Kidney (tissue), 14 donors: Measurements from ENCODE around the gene MIX23. TPM values are rescaled to one million over a fixed set of nuclear protein-coding genes. Genes with fewer than 3 reads are reported as not detected.

Experiments
- DNase-seq, 5 donors: peaks; one replicate each; pipeline ENCODE4 v3.0.0-alpha.2; 2013 to 2020
- FAIRE-seq: peaks from 2 replicates; lab custom pipeline; 2012; peaks lifted over from hg19 to GRCh38; lab: Jason Lieb, UNC
- H3K27ac ChIP-seq, 2 donors: one replicate each; pipeline ENCODE4 v1.7.0; 2013; ENCODE audit warnings: low read depth in 2 of 2, low read length in 2 of 2, inconsistent platforms in 1 of 2
- H3K27me3 ChIP-seq: one replicate; pipeline ENCODE4 v1.7.1; 2013; ENCODE audit warnings: low read length, inconsistent platforms; ENCODE audit not compliant: control insufficient read depth, insufficient read depth
- H3K36me3 ChIP-seq, 3 donors: one replicate each; pipeline versions ENCODE4 v1.7.0 to v1.7.1; 2013; ENCODE audit warnings: low read length in 3 of 3, control low read depth in 1 of 3, inconsistent platforms in 1 of 3; ENCODE audit not compliant: insufficient read depth in 3 of 3, control insufficient read depth in 2 of 3
- H3K4me1 ChIP-seq, 3 donors: one replicate each; pipeline versions ENCODE4 v1.7.0 to v1.7.1; 2013; ENCODE audit warnings: low read length in 3 of 3, inconsistent platforms in 1 of 3, low read depth in 1 of 3; ENCODE audit not compliant: control insufficient read depth in 2 of 3, insufficient read depth in 2 of 3
- H3K4me3 ChIP-seq, 3 donors: one replicate each; pipeline versions ENCODE4 v1.7.0 to v1.8.1; 2013; ENCODE audit warnings: low read length in 3 of 3, control low read depth in 1 of 3, inconsistent platforms in 1 of 3
- H3K9ac ChIP-seq, 3 donors: one replicate each; pipeline versions ENCODE4 v1.7.0 to v1.7.1; 2013; ENCODE audit warnings: low read length in 3 of 3, control low read depth in 1 of 3, inconsistent platforms in 1 of 3
- H3K9me3 ChIP-seq, 3 donors: one replicate each; pipeline versions ENCODE4 v1.7.0 to v1.7.1; 2013; ENCODE audit warnings: low read length in 3 of 3, control low read depth in 1 of 3, inconsistent platforms in 1 of 3; ENCODE audit not compliant: control insufficient read depth in 2 of 3, insufficient read depth in 1 of 3
- intact Hi-C: fragments of 100-400 bp; cut with DNase I; formaldehyde crosslinking; loops from one replicate; pipeline ENCODE4 v1.11.1; 2022
- polyA plus RNA-seq: library from polyadenylated mRNA; stranded (reverse); fragments of 350-450 nt; fragmentation: Illumina TruSeq; extraction: RNeasy Lipid Tissue Mini Kit (QIAGEN cat#74804); gene quantifications from one replicate; pipeline ENCODE4 v1.2.3, GENCODE V29; 2014; ENCODE audit warnings: low read depth, low replicate concordance; ENCODE audit not compliant: insufficient read depth
- total RNA-seq: library from RNA; stranded (reverse); fragmentation: NEBNext Ultra II Directional; extraction: Animal tissue kit (Norgen Biotek cat#: 25700); gene quantifications from one replicate; pipeline ENCODE4 v1.2.1, GENCODE V29; 2021
- TF ChIP-seq, protein P1 (sequence below): IDR thresholded peaks from 3 replicates; pipeline ENCODE4 v1.5.1; 2012; ENCODE audit warnings: mild to moderate bottlenecking, moderate library complexity, borderline replicate concordance; ENCODE audit not compliant: insufficient read depth; ENCODE audit errors: extremely low read depth
- donor health status: control.
- donor health status: control.
- donor health status: control.
- donor health status: control.
- donor health status: control.
- donor health status: DM: yes; HTN: yes; CAD: no.
- donor health status: Normal renal cell carcinoma (clear cell type).

Gene MIX23
- total and polyA plus RNA-seq, 2 donors from 2014 or later, result 27.9 to 84.0 TPM

DNA sequence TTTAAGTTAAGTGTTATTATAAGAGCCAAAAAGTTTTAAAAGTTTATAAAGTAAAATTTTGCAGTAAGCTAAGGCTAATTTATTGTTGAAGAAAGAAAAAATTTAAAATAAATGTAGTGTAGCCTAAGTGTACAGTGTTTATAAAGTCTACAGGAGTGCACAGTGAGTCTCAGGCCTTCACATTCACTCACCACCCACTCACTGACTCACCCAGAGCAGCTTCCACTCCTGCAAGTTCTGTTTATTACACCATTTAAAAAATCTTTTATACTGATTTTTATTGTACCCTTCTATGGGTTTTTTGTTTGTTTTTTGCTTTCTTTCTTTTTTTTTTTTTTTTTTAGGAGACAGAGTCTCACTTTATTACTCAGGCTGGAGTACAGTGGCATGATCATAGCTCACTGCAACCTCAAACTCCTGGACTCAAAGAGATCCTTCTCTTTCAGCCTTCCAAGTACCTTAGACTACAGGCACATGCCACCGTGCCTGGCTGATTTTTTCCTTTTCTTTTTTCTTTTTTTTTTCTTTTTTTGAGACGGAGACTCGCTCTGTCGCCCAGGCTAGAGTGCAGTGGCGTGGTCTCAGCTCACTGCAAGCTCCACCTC, 32.1 kb downstream of the MIX23 start:
- Histone ChIP-seq H3K4me1 (no peaks in the 10 kb centered on the region), H3K9ac (no peak overlapping the region), H3K27me3 (no peaks in the 10 kb centered on the region), H3K9me3 (no peaks in the 10 kb centered on the region), H3K4me3 (no peak overlapping the region), H3K27ac (no peak overlapping the region), H3K36me3 (no peaks in the 10 kb centered on the region)
- TF ChIP-seq, protein P1, sequence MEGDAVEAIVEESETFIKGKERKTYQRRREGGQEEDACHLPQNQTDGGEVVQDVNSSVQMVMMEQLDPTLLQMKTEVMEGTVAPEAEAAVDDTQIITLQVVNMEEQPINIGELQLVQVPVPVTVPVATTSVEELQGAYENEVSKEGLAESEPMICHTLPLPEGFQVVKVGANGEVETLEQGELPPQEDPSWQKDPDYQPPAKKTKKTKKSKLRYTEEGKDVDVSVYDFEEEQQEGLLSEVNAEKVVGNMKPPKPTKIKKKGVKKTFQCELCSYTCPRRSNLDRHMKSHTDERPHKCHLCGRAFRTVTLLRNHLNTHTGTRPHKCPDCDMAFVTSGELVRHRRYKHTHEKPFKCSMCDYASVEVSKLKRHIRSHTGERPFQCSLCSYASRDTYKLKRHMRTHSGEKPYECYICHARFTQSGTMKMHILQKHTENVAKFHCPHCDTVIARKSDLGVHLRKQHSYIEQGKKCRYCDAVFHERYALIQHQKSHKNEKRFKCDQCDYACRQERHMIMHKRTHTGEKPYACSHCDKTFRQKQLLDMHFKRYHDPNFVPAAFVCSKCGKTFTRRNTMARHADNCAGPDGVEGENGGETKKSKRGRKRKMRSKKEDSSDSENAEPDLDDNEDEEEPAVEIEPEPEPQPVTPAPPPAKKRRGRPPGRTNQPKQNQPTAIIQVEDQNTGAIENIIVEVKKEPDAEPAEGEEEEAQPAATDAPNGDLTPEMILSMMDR, result no peak
- intact Hi-C loops, result no loop called here
- no peak for FAIRE-seq
- DNase-seq, result no peak

DNA sequence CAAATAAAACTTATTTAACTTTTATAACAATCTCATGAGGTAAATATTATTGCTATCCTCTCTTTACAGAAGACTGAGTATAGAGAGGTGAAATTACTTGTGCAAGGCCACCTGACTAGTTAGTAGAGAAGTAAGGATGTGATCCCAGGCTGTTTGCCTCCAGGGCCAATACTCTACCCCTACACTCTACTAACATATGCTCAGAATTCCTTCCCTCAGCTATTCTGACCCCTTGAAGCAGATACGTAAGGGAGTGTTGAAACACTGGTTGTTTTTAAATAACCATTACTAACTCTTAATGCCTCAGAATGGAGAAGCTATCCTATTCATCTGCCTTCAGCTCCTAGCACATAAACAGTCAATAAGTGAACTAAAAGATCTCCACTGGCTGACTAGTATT, 33.9 kb downstream of the MIX23 start:
- intact Hi-C loops, result no loop called here

DNA sequence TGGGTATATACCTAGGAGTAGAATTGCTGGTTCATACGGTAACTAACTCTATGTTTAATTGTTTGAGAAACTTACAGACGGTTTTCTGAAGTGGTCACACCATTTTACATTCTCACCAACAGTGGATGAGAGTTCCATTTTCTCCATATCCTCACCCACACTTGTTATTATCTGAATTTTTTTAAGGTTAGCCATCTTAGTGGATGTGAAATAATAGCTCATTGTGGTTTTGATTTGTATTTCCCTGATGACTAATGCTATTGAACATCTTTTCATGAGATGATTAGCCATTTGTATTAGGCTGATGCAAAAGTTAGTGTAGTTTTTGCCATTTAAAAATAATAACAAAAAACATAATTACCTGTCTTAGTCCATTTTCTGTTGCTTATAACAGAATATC, 39.4 kb downstream of the MIX23 start:
- no peak overlapping the region for H3K9ac ChIP-seq
- intact Hi-C loops, result no loop called here
- TF ChIP-seq, protein P1, result no peak
- no peak overlapping the region for H3K4me3 ChIP-seq
- FAIRE-seq (no peak), DNase-seq (no peak)
- H3K27ac ChIP-seq, result no peak overlapping the region
- H3K9me3 ChIP-seq, result no peaks in the 10 kb centered on the region
- H3K36me3 ChIP-seq, result no peaks in the 10 kb centered on the region
- H3K4me1 ChIP-seq, result no peaks in the 10 kb centered on the region
- no peaks in the 10 kb centered on the region for H3K27me3 ChIP-seq

More for the DNA sequence above, 33.9 kb downstream of the MIX23 start:
- FAIRE-seq (no peak), DNase-seq (no peak)
- Histone ChIP-seq H3K9me3 (no peaks in the 10 kb centered on the region), H3K9ac (no peak overlapping the region), H3K36me3 (no peaks in the 10 kb centered on the region), H3K27me3 (no peaks in the 10 kb centered on the region), H3K4me3 (no peak overlapping the region), H3K27ac (no peak overlapping the region), H3K4me1 (no peaks in the 10 kb centered on the region)
- TF ChIP-seq, protein P1, result no peak

DNA sequence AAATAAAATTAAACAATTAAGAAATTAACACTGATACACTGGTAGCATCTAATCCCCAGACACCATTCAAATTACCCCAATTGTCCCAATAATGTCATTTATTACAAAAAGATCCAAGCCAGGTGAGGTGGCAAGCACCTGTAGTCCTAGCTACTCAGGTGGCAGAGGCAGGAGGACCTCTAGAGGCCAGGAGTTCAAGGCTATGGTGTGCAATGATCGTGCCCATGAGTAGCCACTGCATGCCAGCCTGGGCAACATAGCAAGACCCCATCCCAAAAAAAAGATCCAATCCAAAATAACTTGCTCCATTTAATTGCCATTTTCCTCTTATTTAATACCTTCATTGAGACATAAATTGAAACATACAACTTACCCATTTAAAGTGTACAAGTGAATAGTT, 40.2 kb downstream of the MIX23 start:
- no peaks in the 10 kb centered on the region for H3K27me3 ChIP-seq
- no peaks in the 10 kb centered on the region for H3K36me3 ChIP-seq
- H3K9ac ChIP-seq, result no peak overlapping the region
- TF ChIP-seq, protein P1, result no peak
- intact Hi-C loops, result no loop called here
- FAIRE-seq (no peak), DNase-seq (no peak)
- no peak overlapping the region for H3K4me3 ChIP-seq
- no peaks in the 10 kb centered on the region for H3K4me1 ChIP-seq
- no peak overlapping the region for H3K27ac ChIP-seq
- H3K9me3 ChIP-seq, result no peaks in the 10 kb centered on the region
